ENCODE results near the gene DPM2. TPM values are rescaled to one million over a fixed set of nuclear protein-coding genes. Genes with fewer than 3 reads are reported as not detected.

The DPM2 gene
- total and polyA plus RNA-seq, 2 of the 4 experiments (the other 2 are of a cell fraction), result 10.8 to 60.6 TPM

GRCh38 chr9:127987103-127987614 lies 49.5 kb upstream of the DPM2 start:
- intact Hi-C loops (cut with micrococcal nuclease), result no loop called here
- no peaks in the 10 kb centered on the region for H3K27me3 ChIP-seq (ENCODE audit: control insufficient read depth, insufficient read depth, low read length)
- dilution Hi-C loops (cut with HindIII; ENCODE audit: low sequenced_read_pairs, unreplicated experiment), result no loop called here
- in situ Hi-C loops (cut with MboI; ENCODE audit: low sequenced_read_pairs), result no loop called here
- no peak overlapping the region for H2BK120ac ChIP-seq (ENCODE audit: low read depth, low read length)
- no peak overlapping the region for H3K27ac ChIP-seq (ENCODE audit: insufficient read depth, low read length)
- no peak overlapping the region for H3K18ac ChIP-seq (ENCODE audit: low read depth, low read length)
- no peak overlapping the region for H3K56ac ChIP-seq (ENCODE audit: extremely low read depth, insufficient read depth, low read length)
- no peaks in the 10 kb centered on the region for H3K36me3 ChIP-seq (ENCODE audit: control insufficient read depth, insufficient read depth, low read length)
- no peaks in the 10 kb centered on the region for H3K79me1 ChIP-seq (ENCODE audit: low read depth in 1 of 2, low read length in 2 of 2)
- no peak for DNase-seq
- H3K4me3 ChIP-seq (ENCODE audit: insufficient read depth, low read depth, low read length), result no peak overlapping the region
- H2BK5ac ChIP-seq (ENCODE audit: low read depth, low read length, poor library complexity, severe bottlenecking), result no peak overlapping the region
- H4K8ac ChIP-seq (ENCODE audit: low read depth in 2 of 2, low read length in 2 of 2), result no peak overlapping the region
- H3K4me1 ChIP-seq (ENCODE audit: control insufficient read depth, insufficient read depth, low read length), result no peaks in the 10 kb centered on the region
- WGBS, 2 experiments (ENCODE audit: extremely low coverage in 2 of 2, insufficient read length in 1 of 2), result 70% methylated on average over 3 of the region's 9 CpGs; no CpG with 5 or more reads in 1 of the 2 experiments
- no peak overlapping the region for H2BK20ac ChIP-seq (ENCODE audit: low read depth, low read length)
- no peak overlapping the region for H3K4me2 ChIP-seq (ENCODE audit: low read depth, low read length)
- BruUV-seq (replicated peaks), result no TSS peak
- H3K9me1 ChIP-seq (ENCODE audit: insufficient read depth, low read length), result no peaks in the 10 kb centered on the region
- CTCF ChIA-PET, result no interaction called here
- H4K5ac ChIP-seq (ENCODE audit: low read depth, low read length), result no peak overlapping the region
- H3K9me3 ChIP-seq (ENCODE audit: control insufficient read depth, insufficient read depth, low read length), result no peaks in the 10 kb centered on the region
- H3K23ac ChIP-seq (ENCODE audit: low read depth, low read length), result no peak overlapping the region
- H3K14ac ChIP-seq (replicated peaks; ENCODE audit: low read depth, low read length), result 0 out of 2 replicates have a peak overlapping the region, but pooled peaks have one; percentile 2
- H2BK15ac ChIP-seq (ENCODE audit: low read depth, low read length), result no peak overlapping the region
- peak overlapping the region; percentile 61 for H2AFZ ChIP-seq (replicated peaks; ENCODE audit: low read length, poor library complexity)
- H4K91ac ChIP-seq (ENCODE audit: insufficient read depth, low read depth, low read length), result no peak overlapping the region
- H2AK9ac ChIP-seq (replicated peaks; ENCODE audit: low read depth, low read length, poor library complexity), result no peak overlapping the region
- TF ChIP-seq USF2 (IDR thresholded peaks at IDR 0.05; ENCODE audit: low read depth, low read length) (no peak), SMC3 (IDR thresholded peaks at IDR 0.05; ENCODE audit: low read depth, low read length) (no peak), RCOR1 (IDR thresholded peaks at IDR 0.05; ENCODE audit: insufficient replicate concordance, low read length) (no peak), MXI1 (IDR thresholded peaks at IDR 0.05; ENCODE audit: borderline replicate concordance, low read depth, low read length) (no peak), RFX5 (IDR thresholded peaks at IDR 0.05; ENCODE audit: low read depth, low read length) (no peak), MAZ (IDR thresholded peaks at IDR 0.05; ENCODE audit: borderline replicate concordance, low read depth, low read length) (no peak), MAFK (IDR thresholded peaks at IDR 0.05; ENCODE audit: low read depth, low read length) (no peak), RAD21 (IDR thresholded peaks at IDR 0.05; ENCODE audit: low read length) (no peak), FOS (IDR thresholded peaks at IDR 0.05; ENCODE audit: low read depth, low read length) (no peak), CHD1 (IDR thresholded peaks at IDR 0.05; ENCODE audit: low read depth, low read length) (no peak), CTCF (conservative IDR thresholded peaks at IDR 0.05; ENCODE audit: low read depth, low read length) (no peak), NFE2L2 (IDR thresholded peaks at IDR 0.05; ENCODE audit: low read depth, low read length) (no peak), POLR2A (IDR thresholded peaks at IDR 0.05; ENCODE audit: low read depth, low read length) (no peak), ELK1 (IDR thresholded peaks at IDR 0.05; ENCODE audit: borderline replicate concordance, low read depth, low read length) (no peak), CEBPB (IDR thresholded peaks at IDR 0.05; ENCODE audit: low read depth, low read length) (no peak; the same call in 1 of the 2 replicates), BHLHE40 (IDR thresholded peaks at IDR 0.05; ENCODE audit: low read depth, low read length) (no peak)
- H3K4ac ChIP-seq (ENCODE audit: low read depth, low read length), result no peak overlapping the region
- 0 out of 2 replicates have a peak, but pooled peaks have one; percentile 37 for ATAC-seq (ENCODE audit: low read depth)
- H4K20me1 ChIP-seq (ENCODE audit: insufficient read depth, low read length), result no peaks in the 10 kb centered on the region
- H3K9ac ChIP-seq (ENCODE audit: low read depth, low read length), result no peak overlapping the region
- POLR2A ChIA-PET (ENCODE audit: unreplicated experiment), result no interaction called here
- no peak overlapping the region for H2AK5ac ChIP-seq (ENCODE audit: low read depth, low read length)

All from IMR-90 (cell line).